T1000 (cell line): ENCODE results near the gene ARSD.
"Not testable (repeated sequence)": the region's sequence is repeated elsewhere in the genome, so short reads cannot be mapped to it uniquely, and the experiment has no call there.

Experiments
- DNase-seq: peaks from one replicate; lab custom pipeline; 2025; ENCODE audit warnings: mixed read lengths; lab: John Stamatoyannopoulos, UW

The ARSD gene

DNA sequence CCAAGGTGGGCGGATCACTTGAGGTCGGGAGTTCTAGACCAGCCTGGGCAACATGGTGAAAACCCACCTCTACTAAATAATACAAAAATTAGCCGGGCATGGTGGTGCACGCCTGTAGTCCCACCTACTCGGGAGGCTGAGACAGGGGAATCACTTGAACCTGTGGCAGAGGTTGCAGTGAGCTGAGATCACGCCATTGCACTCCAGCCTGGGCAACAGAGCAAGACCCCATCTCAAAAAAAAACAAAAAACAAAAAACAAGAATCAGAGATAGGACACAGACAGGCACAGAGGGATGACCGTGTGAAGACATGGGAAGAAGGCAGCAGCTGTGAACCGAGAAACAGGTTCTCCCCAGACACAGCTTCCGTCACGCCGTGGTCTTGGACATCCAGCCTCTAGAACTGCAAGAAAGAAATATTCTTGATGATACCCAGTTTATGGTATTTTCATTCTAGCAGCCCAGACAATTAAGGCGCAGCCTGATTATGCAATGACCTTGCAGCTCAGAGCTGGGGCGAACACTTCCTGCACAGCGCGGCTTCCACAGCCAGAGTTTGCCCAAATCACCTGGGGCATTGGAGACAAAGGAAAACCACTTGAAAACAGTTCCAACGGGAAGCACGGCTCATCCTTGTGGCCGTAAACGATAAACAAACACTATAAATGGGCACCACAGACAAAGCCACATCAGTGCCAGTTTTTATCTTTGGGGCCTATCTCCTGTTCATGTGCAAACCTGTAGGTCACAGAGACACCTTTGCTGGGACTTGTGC is 4.2 kb upstream of the ARSD start:
- no peak for DNase-seq

GRCh38 chrX:2931612-2932011 is 2.5 kb upstream of the ARSD start:
- DNase-seq: no peak

DNA sequence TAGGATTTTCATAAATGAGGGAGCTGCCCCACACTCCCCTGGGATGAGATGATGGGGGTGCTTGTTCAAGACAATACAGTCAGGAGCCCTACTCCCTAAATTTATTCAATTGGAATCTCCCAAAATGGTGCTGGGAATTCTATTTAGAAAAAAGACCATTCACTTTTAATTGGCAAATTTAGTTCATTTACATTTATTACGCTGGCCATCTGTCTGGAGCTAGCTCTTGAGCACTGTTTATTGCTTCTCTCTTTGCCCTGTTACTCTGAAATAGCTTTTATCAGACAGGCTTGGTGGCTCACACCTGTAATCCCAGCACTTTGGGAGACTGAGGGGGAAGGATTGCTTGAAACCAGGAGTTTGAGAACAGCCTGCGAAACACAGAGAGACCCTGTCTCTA is 2.0 kb upstream of the ARSD start:
- no peak for DNase-seq

DNA sequence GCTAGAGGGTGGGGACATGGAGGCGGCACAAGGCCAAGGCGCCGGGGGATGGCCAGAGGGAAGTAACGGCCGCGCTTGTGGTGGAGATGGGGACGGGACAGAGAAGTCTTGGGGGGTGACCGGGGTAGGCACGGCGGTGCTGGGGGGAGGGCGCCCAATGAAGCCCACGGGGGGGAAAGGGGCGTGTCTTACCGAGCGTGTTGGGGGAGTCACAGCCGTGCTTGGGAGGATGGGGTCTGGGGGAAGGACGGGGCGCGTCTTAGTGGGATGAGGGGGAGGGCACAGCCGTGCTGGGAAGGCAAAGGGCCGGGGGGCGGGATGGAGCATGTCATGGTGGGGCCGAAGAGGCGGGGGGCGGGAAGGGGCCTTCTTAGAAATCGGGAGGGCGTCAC is 952 bp downstream of the ARSD start:
- DNase-seq: no peak

- no peak for DNase-seq
Measured at GRCh38 chrX:2926664-2927275, 2.4 kb downstream of the ARSD start.

- DNase-seq: not testable (repeated sequence)
Measured at GRCh38 chrX:2926255-2926654, 2.9 kb downstream of the ARSD start.

DNA sequence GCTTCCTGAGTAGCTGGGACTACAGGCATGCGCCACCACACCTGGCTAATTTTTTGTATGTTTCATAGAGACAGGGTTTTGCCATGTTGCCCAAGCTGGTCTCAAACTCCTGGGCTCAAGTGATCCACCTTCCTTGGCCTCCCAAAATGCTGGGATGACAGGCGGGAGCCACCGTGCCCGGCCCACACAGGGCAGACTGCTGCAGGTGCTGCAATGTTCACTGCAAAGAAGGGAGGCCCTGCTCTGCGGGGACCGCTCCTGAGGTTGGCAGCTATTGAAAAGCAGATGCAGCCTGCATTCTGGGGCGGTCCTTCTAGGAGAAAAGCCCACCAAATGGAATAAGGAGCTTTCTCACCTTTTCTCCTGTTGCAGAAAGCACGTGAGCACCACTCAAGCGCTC is 5.0 kb downstream of the ARSD start:
- no peak for DNase-seq

DNA sequence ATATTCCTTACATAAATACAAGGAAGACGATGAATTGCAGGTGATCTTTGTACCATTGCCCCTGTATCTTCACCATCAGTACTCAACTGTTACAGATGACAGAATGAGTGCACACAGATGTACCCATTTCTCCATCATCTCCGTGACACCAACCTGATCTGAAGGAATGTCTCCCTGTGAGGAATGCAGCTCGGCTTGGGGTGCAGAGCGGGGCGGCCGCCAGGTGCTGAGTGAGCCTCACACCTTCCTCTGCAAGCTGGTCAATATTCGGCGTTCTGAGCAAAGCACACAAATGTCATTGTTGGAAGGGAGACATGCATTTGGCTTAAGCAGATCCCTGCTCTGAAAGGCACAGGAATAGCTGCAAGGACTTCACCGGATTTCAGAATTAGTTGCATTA is 7.4 kb downstream of the ARSD start:
- DNase-seq: no peak

GRCh38 chrX:2921193-2921592 is 7.9 kb downstream of the ARSD start:
- DNase-seq: no peak

DNA sequence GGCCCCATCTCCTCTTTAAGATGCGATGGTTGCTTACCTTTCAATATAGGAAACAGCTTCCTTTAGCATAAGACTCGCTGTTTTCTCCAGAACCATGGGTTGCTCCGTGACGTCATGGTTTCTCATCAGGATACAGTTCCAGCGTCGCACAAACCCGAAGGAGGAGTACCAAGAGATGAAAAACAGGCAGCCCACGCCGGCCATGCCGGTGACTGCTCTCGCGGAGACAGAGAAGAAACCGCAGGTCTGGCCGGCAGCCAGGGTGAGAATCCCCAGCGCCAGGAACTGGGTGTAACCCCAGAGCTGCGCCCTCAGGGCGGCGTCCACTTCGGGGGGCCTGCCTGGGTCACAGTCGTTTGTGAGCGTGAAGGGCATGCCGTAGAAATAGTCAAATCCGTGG is 11.4 kb downstream of the ARSD start:
- no peak for DNase-seq

DNA sequence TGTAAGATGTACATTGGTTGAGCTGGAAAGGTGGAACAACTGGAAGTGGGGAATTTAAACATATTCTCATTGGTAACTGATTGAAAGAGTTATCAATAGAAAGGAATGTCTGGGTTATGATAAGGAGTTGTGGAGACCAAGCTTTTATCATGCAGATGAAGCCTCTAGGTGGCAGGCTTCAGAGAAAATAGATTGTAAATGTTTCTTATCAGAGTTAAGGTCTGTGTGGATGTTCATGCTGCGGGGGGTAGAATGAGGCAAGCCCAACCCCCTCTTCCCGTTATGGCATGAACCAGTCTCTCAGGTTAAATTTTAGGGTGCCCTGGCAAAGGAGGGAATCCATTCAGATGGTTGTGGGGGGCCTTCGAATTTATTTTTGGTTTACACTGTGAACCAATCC is 16.0 kb downstream of the ARSD start:
- no peak for DNase-seq

DNA sequence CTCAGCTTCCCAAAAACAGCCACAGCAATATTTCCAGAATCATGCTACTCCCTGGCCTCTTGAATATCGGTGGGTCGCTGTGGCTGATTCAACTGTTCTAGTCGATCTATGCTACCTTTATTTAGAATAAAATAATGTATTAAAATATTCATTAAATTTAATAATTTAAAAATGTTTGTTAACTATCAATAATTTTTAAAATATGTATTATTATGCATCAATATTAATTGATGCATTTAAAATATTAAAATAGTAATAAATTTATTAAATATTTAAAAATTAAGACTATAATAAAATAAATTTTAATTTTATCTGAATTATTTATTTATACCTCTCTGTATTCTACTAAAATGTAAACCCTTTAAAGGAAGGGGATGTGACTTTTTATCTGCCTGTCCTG is 19.0 kb downstream of the ARSD start:
- DNase-seq: no peak

DNA sequence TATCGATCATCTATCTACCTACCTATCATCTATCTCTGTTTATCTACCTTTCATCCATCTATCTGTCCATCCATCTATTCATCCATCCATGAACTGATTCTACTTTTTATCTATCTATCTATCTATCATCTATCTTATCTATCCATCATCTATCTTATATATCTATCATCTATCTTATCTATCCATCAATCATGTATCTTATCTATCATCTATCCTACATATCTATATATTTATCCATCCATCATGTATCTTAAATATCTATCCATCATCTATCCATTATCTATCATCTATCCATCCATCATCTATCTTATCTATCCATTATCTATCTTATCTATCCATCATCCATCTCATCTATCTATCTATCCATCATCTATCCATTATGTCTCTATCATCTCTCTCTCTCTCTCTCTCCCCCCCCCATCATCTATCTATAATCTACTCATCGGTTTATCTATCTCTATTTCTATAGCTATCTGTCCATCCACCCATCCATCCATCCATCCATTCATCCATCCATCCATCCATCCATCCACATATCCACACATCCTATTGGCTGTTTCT is 20.9 kb downstream of the ARSD start:
- no peak for DNase-seq

DNA sequence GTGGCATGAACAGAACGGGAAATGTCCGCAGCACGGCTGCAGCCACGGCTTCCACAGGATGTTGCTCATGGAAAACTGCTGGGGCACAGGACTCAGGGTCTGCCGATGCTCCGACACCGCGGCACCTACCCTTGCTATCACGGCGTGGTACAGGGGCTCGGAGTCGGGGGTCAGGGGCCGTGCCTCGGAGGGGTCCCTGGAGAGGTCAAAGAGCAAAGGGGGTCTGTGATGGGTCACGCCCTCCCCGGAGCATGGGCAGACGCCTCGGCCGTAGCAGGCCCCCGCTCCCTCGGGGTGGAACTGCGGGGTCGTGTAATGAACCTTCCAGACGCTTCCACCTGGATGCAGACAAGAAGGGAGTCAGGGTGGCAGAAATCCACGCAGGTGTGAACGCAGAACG is 21.8 kb downstream of the ARSD start:
- DNase-seq: no peak

- no peak for DNase-seq
Measured at GRCh38 chrX:2903366-2903765, 25.8 kb downstream of the ARSD start.

- no peak for DNase-seq
Measured at GRCh38 chrX:2902841-2903240, 26.3 kb downstream of the ARSD start.

DNA sequence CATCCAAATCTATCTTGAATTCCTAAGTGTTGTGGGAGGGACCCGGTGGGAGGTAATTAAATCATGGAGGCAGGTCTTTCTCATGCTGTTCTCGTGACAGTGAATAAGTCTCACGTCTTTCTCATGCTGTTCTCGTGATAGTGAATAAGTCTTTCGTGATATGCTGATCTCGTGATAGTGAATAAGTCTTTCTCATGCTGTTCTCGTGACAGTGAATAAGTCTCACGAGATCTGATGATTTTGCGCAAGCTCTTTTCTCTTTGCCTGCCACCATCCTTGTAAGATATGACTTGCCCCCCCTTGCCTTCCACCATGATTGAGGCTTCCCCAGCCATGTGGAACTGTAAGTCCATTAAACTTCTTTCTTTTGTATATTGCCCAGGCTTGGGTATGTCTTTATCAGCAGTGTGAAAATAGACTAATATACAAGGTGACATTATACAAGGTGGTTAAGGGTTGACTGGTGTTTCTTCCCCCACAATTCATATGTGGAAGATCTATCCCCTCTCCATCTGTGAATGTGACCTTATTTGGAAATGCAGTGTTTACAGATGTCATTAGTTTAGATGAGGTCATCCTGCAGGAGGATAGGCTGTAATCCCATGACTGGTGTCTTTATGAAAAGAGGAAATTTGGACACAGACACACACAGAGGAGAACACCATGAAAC is 27.6 kb downstream of the ARSD start:
- no peak for DNase-seq

DNA sequence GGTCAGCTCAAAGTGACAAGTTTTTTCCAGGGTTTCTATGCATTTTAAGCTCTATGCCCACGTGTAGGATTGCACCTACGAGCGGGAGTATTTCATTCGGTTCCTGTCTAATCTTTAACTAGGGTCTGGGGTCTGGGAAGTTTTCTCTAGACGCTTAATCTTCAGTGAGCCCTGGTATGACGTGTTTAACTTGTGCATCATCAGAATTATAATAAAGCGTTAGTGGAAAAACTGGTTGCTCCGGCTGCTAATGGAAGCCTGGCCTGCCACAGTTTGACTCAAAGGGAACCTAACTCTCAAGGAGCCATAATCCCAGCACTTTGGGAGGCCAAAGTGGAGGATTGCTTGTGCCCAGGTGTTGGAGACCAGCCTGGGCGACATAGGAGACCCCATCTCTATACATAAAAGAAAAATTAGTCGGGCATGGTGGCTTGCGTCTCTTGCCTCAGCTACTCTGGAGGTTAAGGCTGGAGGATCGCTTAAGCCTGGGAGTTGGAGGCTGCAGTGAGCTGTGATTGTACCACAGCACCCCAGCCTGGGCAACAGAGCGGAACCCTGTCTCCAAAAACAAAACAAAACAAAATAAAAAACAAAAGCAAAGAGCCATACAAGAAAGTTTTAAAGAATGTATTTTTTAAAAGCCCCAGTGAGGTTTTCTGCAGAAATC is 30.2 kb downstream of the ARSD start:
- DNase-seq: no peak

- not testable (repeated sequence) for DNase-seq
Measured at GRCh38 chrX:2897690-2898623, 31.2 kb downstream of the ARSD start.

DNA sequence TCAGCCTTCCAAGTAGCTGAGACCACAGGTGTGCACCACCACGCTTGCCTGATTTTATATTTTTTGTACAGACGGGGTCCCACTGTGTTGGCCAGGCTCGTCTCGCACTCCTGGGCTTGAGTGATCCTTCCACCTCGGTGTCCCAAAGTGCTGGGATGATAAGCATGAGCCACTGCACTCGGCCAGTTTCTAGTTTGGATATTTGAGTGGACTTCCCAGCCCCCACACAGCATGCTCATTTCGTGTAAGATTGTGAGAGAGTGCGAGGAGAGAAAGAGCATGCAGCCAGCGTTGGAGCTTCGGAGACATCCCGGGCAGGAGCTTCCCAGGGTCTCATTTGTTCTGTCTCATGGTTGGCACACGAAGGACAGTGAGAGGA is 31.8 kb downstream of the ARSD start:
- no peak for DNase-seq

DNA sequence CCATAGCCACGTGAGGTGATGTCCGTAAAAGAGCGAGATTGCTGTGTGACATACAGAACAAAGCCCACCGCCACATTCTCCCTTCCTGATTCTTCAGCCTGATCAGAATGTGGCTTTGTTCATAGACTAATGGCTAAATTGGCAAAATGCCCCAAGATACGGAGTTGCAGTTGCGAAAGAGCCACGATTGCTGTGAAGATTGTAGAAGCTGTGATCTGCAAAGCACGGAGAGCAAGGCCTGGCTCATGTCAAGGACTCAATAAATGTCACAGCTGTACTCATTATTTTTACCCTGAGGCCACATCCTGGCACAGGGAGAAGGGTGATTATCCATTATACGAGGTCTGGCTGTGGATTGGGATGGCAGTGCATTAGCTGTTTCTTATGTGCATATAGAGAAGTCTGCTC is 34.2 kb downstream of the ARSD start:
- no peak for DNase-seq
